LNCAP (cell line): ENCODE measurements around the gene LPCAT2.

ENCODE experiments used
- TF ChIP-seq, protein P1 (sequence below): fragments of 450-650 bp; IDR thresholded peaks from 2 replicates; pipeline ENCODE4 v1.5.1; 2017; ENCODE audit warnings: mild to moderate bottlenecking

Gene LPCAT2

DNA sequence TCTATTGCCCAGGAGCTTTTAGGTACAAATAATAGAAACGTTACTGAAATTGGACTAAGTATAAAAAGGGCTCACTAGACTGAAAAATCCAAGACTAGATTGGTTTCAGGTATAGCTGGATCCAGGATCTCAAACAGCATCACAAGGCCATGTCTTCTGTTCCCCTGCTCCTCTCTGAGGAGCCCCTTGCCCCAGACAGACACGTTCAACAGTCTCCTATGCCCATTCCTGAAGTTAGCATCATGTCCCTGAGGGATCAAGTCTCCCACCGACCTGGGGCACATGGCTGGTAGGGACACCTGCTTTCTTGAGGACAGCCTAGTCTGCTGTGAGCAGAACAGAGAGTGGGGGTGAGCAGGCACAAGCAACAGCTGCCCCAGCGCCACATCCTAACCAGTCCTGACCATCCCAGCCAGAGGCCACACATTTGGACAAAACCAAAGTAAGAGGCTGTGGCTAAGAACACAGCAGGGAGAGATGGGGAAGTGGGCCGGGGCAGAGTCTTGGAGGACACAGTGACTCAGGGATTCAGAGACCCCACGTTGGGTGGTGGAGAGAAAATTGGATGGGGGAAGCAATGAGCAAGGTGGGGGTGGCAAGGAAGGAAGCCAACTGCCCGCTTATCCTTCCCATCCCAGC, 40.4 kb upstream of the LPCAT2 start:
- TF ChIP-seq, protein P1, sequence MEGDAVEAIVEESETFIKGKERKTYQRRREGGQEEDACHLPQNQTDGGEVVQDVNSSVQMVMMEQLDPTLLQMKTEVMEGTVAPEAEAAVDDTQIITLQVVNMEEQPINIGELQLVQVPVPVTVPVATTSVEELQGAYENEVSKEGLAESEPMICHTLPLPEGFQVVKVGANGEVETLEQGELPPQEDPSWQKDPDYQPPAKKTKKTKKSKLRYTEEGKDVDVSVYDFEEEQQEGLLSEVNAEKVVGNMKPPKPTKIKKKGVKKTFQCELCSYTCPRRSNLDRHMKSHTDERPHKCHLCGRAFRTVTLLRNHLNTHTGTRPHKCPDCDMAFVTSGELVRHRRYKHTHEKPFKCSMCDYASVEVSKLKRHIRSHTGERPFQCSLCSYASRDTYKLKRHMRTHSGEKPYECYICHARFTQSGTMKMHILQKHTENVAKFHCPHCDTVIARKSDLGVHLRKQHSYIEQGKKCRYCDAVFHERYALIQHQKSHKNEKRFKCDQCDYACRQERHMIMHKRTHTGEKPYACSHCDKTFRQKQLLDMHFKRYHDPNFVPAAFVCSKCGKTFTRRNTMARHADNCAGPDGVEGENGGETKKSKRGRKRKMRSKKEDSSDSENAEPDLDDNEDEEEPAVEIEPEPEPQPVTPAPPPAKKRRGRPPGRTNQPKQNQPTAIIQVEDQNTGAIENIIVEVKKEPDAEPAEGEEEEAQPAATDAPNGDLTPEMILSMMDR: no peak

DNA sequence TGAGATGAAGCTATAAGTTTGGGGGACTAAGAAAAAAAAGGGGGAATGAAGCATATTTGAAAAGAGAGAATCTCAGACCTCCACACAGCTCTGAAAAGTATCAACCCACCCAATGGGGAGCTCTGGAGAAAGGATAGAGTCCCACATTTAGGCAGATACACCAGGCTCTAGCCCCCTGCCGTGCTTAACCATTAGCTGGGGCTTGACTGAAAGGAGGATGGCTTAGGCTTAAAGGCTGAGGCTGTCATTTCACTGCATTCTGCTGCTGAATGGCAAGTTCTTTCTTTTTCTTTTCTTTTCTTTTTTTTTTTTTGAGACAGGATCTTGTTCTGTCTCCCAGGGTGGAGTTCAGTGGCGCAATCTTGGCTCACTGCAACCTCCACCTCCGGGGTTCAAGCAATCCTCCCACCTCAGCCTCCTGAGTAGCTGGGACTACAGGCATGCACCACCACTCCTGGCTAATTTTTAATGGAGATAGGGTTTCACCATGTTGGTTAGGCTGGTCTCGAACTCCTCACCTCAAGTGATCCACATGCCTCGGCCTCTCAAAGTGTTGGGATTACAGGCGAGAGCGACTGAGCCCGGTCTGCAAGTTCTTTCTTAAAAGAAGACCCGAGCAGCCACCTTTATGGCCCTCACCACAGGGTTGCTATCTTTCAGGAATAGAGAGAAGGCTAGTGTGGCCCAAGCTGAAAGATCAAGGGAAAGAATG, 38.9 kb upstream of the LPCAT2 start:
- TF ChIP-seq, protein P1: no peak

DNA sequence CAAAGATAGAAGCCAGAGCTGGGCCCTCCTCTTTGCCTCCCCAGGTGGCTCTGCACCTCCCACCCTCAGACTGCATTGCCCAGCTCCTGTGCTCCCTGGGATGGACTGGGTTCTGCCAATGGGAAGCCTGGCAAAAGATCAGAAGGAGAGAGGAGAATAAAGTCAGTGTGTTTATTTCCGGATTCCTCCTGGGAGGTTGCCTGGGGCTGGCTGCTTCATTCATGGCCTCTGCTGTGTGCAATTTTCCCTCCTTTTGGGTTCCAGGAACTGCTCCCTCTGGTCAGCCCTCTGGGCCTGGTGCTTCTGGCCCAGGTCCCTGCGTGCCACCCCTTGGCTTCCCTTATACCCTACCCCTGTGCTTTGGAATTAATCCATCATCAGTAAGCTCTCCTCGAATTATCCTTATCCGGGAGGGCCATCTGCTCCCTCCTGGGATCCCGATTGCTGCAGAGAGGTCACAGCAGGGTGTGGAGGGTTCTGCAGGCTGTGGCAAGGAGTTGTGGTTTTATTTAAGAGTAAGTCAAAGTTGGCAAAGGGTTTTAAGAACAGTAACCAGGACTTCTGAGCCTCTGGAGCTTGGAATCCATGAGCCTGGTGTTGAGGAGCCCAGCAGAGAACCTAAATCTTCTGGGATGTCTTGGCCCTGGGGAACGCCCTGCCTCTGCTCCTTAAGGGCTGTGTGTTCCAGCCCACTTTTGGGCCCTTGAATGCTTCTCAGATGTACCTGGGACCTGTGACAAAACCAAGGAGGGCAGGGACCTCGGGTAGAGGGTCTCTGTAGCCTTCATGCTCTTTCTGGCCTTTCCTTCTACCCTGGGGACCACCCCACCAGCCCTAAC, 38.1 kb upstream of the LPCAT2 start:
- TF ChIP-seq, protein P1: no peak

DNA sequence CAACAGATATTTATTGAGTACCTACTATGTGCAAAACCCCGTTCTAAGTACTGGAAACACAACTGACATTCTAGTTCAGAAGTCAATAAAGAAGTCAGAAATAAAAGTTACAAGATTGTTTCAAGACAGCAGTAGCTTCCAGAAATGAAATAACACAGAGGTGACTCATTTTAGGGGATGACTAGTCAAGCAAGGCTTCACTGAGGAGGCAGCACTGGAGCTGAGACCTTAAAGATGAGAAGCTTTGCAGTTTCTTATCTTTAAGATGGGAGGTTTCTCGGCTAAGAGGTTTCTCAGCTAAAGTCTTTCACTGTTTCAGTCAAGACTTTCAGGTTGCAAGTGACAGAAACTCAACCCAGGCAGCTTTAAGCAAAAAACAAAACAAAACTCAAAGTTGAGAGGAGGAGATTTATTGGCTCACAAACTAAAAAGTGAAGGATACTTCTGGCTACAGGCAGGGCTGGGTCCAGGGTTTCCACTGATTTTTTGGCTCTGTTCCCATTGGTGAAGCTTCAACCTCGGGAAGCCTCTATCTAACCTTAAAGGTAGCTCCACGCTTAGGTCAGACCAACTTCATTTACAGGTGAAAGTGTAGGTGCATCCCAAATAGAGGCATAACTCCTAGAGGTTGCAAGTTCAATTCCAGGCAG, 37.3 kb upstream of the LPCAT2 start:
- TF ChIP-seq, protein P1: no peak

DNA sequence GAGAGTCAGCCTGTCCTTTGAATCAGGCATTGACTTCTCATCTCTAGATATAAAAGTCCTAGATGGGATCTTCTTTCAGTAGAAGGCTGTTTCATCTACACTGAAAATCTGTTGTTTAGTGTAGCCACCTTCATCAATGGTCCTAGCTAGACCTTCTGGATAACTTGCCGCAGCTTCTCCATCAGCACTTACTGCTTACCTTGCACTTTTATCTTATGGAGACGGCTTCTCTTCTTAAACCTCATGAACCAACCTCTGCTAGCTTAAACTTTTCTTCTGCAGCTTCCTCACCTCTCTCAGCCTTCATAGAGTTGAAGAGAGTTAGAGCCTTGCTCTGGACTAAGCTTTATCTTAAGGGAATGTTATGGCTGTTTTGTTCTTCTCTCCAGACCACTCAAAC, 35.3 kb upstream of the LPCAT2 start:
- TF ChIP-seq, protein P1: no peak

DNA sequence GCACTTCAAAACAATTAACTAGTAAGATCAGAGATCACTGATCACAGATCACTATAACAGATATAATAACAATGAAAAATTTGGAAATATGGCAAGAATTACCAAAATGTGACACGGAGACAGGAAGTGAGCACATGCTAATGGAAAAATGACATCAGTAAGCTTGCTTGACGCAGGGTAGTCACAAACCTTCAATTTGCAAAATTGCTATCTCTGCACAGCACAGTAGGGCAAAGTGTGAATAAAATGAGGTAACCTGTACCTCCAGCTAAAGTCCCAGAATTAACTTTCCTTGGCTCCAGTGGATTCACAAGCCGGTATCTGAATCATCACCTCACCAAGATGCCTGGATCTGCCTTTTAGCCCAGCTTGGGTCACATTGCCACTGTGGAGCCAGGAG, 34.1 kb upstream of the LPCAT2 start:
- TF ChIP-seq, protein P1: no peak

DNA sequence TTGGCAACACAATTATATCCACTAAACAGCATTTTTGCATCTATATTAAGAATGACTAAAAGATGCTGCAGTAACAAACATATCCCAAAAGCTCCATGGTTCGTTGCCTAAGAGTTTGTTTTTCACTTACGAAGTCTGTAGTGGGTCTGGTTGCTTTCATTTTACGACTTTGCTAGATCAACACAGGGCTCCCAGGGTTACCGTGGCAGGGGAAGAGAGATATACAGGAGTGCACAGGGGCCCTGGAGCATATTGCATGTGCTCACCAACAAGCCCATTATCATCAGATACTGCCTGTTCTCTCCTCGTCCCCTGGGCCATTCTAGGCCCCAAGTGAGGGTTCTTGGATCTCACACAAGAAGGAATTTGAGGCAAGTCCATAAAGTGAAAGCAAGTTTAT, 33.0 kb upstream of the LPCAT2 start:
- TF ChIP-seq, protein P1: no peak
